Measurements from ENCODE around the gene CHAF1B.

The CHAF1B gene

GRCh38 chr21:36429947-36430546 is 44.9 kb downstream of the CHAF1B start (continued):
- TF ChIP-seq MYNN (tag by site-specific recombination; IDR thresholded peaks at IDR 0.05; ENCODE audit: borderline replicate concordance) (no peak), ZNF239 (tag by site-specific recombination; IDR thresholded peaks at IDR 0.05) (no peak), ZNF24 (tag by site-specific recombination; IDR thresholded peaks at IDR 0.05) (peak; percentile 68), ZBTB10 (tag by site-specific recombination; IDR thresholded peaks at IDR 0.05) (peak; percentile 47; the same call in 1 of the 2 replicates), ZBTB21 (tag by site-specific recombination; IDR thresholded peaks at IDR 0.05) (peak; percentile 12; the same call in 1 of the 2 replicates), ZNF621 (tag by site-specific recombination; IDR thresholded peaks at IDR 0.05) (no peak), SALL2 (tag by site-specific recombination; IDR thresholded peaks at IDR 0.05; ENCODE audit: borderline replicate concordance) (no peak), PBX3 (CRISPR knock-in tag; IDR thresholded peaks at IDR 0.05) (0 out of 2 replicates have a peak, but pooled peaks have one; percentile 52), ZNF514 (tag by site-specific recombination; IDR thresholded peaks at IDR 0.05) (no peak), ZNF140 (tag by site-specific recombination; IDR thresholded peaks at IDR 0.05) (no peak), ZNF19 (tag by site-specific recombination; IDR thresholded peaks at IDR 0.05; ENCODE audit: low read depth) (no peak), INSM2 (tag by site-specific recombination; IDR thresholded peaks at IDR 0.05) (peak; percentile 67; the same call in 1 of the 2 replicates), ZNF660 (tag by site-specific recombination; IDR thresholded peaks at IDR 0.05) (peak; percentile 96; the same call in 1 of the 2 replicates), YY1 (tag by site-specific recombination; IDR thresholded peaks at IDR 0.05) (no peak), PRDM6 (tag by site-specific recombination; IDR thresholded peaks at IDR 0.05) (no peak), FEZF1 (tag by site-specific recombination; IDR thresholded peaks at IDR 0.05) (no peak), BCL11B (tag by site-specific recombination; IDR thresholded peaks at IDR 0.05; ENCODE audit: low read depth) (no peak), ZNF223 (tag by site-specific recombination; IDR thresholded peaks at IDR 0.05) (no peak), ZNF585B (tag by site-specific recombination; IDR thresholded peaks at IDR 0.05) (no peak), MZF1 (tag by site-specific recombination; IDR thresholded peaks at IDR 0.05; ENCODE audit: borderline replicate concordance) (no peak), ZEB2 (tag by site-specific recombination; IDR thresholded peaks at IDR 0.05) (peak; percentile 86), ZNF843 (tag by site-specific recombination; IDR thresholded peaks at IDR 0.05) (no peak), KLF8 (tag by site-specific recombination; IDR thresholded peaks at IDR 0.05) (peak; percentile 81), ZNF157 (tag by site-specific recombination; IDR thresholded peaks at IDR 0.05) (no peak), ZNF211 (tag by site-specific recombination; IDR thresholded peaks at IDR 0.05; ENCODE audit: low read depth) (no peak)
- TF ChIP-seq, protein P1, sequence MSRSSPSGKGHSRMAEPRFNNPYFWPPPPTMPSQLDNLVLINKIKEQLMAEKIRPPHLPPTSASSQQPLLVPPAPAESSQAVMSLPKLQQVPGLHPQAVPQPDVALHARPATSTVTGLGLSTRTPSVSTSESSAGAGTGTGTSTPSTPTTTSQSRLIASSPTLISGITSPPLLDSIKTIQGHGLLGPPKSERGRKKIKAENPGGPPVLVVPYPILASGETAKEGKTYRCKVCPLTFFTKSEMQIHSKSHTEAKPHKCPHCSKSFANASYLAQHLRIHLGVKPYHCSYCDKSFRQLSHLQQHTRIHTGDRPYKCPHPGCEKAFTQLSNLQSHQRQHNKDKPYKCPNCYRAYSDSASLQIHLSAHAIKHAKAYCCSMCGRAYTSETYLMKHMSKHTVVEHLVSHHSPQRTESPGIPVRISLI (tag by site-specific recombination; IDR thresholded peaks at IDR 0.05), result no peak
- TF ChIP-seq, protein P2, sequence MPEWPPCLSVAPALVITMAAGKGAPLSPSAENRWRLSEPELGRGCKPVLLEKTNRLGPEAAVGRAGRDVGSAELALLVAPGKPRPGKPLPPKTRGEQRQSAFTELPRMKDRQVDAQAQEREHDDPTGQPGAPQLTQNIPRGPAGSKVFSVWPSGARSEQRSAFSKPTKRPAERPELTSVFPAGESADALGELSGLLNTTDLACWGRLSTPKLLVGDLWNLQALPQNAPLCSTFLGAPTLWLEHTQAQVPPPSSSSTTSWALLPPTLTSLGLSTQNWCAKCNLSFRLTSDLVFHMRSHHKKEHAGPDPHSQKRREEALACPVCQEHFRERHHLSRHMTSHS (tag by site-specific recombination; IDR thresholded peaks at IDR 0.05), result no peak
- TF ChIP-seq, protein P3, sequence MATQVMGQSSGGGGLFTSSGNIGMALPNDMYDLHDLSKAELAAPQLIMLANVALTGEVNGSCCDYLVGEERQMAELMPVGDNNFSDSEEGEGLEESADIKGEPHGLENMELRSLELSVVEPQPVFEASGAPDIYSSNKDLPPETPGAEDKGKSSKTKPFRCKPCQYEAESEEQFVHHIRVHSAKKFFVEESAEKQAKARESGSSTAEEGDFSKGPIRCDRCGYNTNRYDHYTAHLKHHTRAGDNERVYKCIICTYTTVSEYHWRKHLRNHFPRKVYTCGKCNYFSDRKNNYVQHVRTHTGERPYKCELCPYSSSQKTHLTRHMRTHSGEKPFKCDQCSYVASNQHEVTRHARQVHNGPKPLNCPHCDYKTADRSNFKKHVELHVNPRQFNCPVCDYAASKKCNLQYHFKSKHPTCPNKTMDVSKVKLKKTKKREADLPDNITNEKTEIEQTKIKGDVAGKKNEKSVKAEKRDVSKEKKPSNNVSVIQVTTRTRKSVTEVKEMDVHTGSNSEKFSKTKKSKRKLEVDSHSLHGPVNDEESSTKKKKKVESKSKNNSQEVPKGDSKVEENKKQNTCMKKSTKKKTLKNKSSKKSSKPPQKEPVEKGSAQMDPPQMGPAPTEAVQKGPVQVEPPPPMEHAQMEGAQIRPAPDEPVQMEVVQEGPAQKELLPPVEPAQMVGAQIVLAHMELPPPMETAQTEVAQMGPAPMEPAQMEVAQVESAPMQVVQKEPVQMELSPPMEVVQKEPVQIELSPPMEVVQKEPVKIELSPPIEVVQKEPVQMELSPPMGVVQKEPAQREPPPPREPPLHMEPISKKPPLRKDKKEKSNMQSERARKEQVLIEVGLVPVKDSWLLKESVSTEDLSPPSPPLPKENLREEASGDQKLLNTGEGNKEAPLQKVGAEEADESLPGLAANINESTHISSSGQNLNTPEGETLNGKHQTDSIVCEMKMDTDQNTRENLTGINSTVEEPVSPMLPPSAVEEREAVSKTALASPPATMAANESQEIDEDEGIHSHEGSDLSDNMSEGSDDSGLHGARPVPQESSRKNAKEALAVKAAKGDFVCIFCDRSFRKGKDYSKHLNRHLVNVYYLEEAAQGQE (tag by site-specific recombination; IDR thresholded peaks at IDR 0.05), result no peak
